Gastrocnemius medialis (tissue), 4 donors: Measurements from ENCODE around the gene CAMK1.

Experiments used
- CTCF ChIP-seq, 5 experiments: fragments of 450-650 bp in 3 of 5; fragments of 200-600 bp in 2 of 5; sonication (generic) in 2 of 5; IDR thresholded peaks in 4 of 5; conservative IDR thresholded peaks in 1 of 5; 1 replicate in 4 of 5; 2 replicates in 1 of 5; pipeline ENCODE4 v1.5.1; 2016 to 2019; ENCODE audit warnings: antibody characterized with exemption in 5 of 5, mild to moderate bottlenecking in 3 of 5, moderate library complexity in 3 of 5
- POLR2A ChIP-seq, 2 donors: fragments of 450-650 bp; IDR thresholded peaks; one replicate each; pipeline ENCODE4 v1.6.1; 2017; ENCODE audit warnings: antibody characterized with exemption in 2 of 2, mild to moderate bottlenecking in 2 of 2, moderate library complexity in 2 of 2

GRCh38 chr3:9746330-9746729 is 23.4 kb downstream of the CAMK1 start:
- TF ChIP-seq CTCF (IDR thresholded peaks at IDR 0.05 in 4 of 5, conservative IDR thresholded peaks at IDR 0.05 in 1 of 5) (no peak), POLR2A (IDR thresholded peaks at IDR 0.05) (no peak)
